HEK293 (cell line): Measurements from ENCODE around the gene DNAJC5.

Experiments
- ATF2 ChIP-seq: fragments of 450-650 bp; formaldehyde crosslinking; IDR thresholded peaks from 2 replicates; pipeline ENCODE4 v1.5.1; 2016; ENCODE audit warnings: missing biosample characterization, missing genetic modification characterization, low read depth
- KLF10 ChIP-seq: fragments of 450-650 bp; IDR thresholded peaks from 2 replicates; pipeline ENCODE4 v1.5.1; 2018; ENCODE audit warnings: missing biosample characterization, mild to moderate bottlenecking, missing genetic modification characterization
- KLF9 ChIP-seq: fragments of 450-650 bp; formaldehyde crosslinking; IDR thresholded peaks from 2 replicates; pipeline ENCODE4 v1.5.1; 2016; ENCODE audit warnings: missing biosample characterization, missing genetic modification characterization, low read depth
- ZNF221 ChIP-seq: fragments of 450-650 bp; formaldehyde crosslinking; IDR thresholded peaks from 2 replicates; pipeline ENCODE4 v1.5.1; 2017; ENCODE audit warnings: missing biosample characterization, missing genetic modification characterization, borderline replicate concordance
- ZNF785 ChIP-seq: fragments of 450-650 bp; formaldehyde crosslinking; IDR thresholded peaks from 2 replicates; pipeline ENCODE4 v1.5.1; 2016; ENCODE audit warnings: missing biosample characterization, missing genetic modification characterization

GRCh38 chr20:63886054-63886419 lies 8.9 kb upstream of the DNAJC5 start:
- TF ChIP-seq ZNF785 (tag by site-specific recombination): no peak
- TF ChIP-seq KLF10 (tag by site-specific recombination): no peak
- no peak for TF ChIP-seq ATF2 (tag by site-specific recombination)
- TF ChIP-seq KLF9: no peak
- TF ChIP-seq ZNF221 (tag by site-specific recombination): no peak
